Measurements from ENCODE around the gene DFFB.

The DFFB gene

DNA sequence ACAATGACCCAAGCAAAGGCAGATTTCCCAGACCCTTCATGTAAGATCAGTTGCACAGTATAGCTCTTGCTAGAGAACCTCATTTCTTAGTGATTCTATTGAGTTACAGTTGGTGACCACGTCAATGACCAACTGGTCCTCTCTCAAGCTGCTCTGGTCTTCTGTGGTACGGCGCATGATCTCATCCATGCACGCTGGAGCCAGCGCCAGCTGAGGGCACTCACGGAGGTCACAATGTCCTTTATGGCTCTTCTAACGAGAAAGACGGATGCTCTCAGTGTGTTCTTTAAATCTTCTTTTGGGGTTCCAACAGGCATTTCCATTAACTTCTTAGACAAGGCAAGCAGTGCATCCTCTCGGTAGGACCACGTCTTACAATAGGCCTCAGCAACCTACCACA lies 22.6 kb upstream of the DFFB start:
- DNase-seq = no peak

- no peak for DNase-seq
Observed at GRCh38 chr1:3836421-3836820, 20.9 kb upstream of the DFFB start.

GRCh38 chr1:3837200-3837599 lies 20.1 kb upstream of the DFFB start:
- DNase-seq = no peak

DNA sequence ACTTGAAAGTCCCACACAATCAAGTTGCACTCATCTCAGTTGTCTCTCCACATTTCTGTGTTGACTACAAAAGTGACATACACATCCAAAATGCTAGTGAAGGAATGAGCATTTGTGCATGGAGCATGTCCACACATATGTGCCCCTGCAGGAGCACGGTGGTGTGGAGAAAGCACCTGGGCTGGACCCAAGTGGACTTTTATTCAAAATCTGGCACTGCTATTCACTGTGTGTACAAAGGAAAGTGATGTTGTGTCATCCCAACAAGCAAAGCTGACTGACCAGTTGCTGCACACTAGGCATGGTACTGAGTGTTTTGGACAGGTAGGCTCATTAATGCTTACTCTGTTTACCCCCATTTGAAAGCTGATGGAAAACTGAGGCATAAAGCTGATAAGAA lies 19.6 kb upstream of the DFFB start:
- DNase-seq = no peak

- peak in 1 of 2 donors; percentile 29 for DNase-seq
Observed at GRCh38 chr1:3838788-3839187, 18.5 kb upstream of the DFFB start.

DNA sequence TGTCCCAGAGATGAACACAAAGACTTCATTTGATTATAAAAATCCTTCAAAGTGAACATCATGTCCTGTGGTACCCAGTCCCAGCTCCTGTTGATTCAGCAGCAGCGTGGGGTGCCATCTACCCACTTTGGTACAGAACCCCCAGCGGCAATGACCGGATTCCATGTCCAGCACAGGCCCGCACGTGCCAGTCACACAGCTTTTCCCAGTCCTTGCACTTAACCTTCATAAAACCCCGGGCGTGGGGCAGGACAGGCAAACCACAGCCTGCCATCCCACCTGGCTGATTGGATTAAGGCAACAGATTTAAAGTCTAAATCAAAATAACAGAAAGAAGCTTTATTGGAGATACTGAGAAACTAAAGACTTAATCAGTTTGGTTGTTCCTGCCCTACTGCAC lies 15.8 kb upstream of the DFFB start:
- no peak for DNase-seq

- DNase-seq = no peak
Observed at GRCh38 chr1:3842912-3843311, 14.4 kb upstream of the DFFB start.

DNA sequence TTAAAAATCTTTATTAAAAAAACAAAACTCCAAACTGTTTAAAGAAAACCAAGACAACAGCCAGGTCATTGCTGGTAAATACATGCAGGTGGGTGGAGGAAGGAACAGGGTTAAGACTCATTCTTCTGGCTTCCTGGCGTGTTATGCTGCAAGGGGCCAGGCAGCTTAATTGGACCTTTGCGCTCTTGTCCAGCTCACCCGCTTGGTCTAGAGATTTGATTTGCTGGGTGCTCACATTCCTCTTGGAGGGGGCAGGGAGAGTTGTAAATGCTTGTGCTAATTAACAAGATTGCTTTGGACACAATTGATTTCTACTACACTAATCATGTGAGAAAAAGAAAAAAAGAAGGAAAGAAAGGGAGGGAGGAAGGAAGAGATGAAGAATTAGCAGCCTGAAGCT lies 10.7 kb upstream of the DFFB start:
- no peak for DNase-seq

GRCh38 chr1:3847081-3847480 lies 10.2 kb upstream of the DFFB start:
- DNase-seq = no peak

DNA sequence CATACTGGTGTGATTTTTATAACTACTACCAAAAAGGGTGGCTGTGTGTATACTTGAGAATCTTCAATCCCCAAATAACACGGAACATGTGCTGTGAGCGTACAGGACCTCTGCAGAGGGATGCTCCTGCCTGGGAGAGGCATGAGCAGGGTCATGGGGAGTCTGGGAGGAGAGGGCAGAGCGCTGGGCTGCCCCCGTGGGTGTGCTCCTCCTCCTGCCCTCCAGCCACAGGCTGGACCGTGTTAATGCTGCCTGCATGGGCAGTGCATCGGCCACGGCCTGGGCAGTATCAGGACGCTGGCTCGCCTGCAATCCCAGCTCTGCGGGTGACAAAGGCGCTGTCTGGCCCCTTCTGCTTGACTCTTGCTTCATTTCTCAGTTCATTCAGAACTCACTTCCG lies 6.4 kb upstream of the DFFB start:
- DNase-seq = no peak

- no peak for DNase-seq
Observed at GRCh38 chr1:3851292-3851691, 6.0 kb upstream of the DFFB start.

DNA sequence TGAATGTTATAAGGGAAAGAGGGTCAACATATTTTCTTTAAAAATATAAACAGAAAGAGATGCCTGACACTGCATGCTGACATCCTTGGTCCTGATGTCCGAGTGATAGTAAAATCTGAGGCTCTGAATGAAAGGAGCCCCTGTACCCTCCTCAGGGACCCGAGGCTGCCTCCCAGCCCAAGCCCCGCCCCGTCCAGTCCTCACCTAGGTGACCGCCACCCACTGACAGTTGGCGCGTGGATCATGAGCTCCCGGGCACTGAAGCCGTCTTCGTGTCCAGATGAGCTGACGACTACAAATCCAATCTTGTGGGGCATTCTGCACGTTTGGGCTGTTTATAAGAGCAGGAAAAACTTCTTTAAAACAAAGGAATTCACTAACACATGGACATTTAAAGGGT lies 5.2 kb upstream of the DFFB start:
- no peak for DNase-seq

DNA sequence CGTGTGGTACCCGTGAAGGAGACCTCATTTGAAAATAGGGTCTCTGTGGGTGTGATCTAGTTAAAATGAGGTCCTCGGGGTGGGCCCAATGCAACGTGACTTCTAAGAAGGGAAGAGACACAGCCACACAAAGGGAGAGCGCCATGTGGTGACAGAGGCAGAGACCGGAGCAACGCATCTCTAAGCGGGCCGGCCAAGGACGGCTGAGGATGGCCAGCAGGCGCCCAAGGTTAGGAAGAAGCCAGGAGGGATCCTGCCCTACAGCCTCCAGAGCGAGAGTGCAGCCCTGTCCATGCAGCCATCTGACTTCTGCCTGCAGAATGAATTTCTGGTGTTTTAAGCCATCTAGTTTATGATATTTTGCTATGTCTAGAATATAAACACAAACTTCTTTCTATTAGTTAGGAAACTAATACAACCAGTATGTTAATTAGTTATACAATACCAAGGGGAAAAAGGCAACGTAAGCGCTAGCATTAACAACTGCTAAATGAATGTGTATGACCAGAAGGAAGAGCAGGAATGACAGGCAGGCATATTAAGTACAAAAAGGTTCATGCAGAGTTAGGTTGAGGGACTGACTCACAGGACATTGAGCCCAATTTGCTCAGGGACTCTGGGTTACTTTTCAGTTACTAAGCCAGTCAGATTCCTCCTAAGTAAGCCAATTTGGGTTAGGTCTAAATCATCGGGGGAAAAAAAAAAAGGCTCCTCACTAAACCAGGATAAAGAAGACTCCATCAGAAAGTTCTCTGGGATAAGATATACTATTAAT lies 4.4 kb upstream of the DFFB start:
- DNase-seq = no peak

GRCh38 chr1:3857791-3858129 lies 484 bp downstream of the DFFB start:
- DNase-seq = no peak

GRCh38 chr1:3858231-3858981 lies 1.1 kb downstream of the DFFB start:
- DNase-seq = peak; percentile 18 to 56

DNA sequence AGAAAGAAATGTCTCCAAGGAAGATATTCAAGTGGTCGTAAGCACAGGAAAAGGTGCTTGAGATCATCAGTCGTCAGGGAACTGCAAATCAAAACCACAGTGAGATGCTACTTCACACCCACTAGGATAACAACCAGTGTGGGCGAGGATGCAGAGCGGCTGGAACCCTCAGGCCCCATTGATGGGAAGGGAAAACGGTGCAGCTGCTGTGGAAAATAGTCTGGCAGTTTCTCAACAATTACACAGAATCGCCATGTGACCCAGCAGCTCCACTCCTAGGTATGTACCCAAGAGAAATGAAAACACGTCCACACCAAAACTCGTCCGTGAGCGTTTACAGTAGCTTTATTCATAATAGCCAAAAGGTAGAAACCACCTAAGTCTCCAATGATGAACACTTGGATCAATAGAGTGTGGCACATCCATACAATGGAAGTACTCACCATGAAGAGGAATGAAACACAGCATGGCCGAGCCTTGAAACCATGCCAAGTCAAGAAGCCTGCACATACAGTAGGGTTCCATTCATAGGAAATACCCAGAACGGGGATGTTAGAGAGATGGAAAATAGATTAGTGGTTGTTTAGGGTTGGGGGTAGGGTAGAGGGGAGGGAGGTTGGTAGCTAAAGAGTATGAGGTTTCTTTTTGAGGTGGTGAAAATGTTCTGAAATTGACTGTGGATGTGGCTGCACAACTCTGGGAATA lies 6.1 kb downstream of the DFFB start:
- DNase-seq = peak; percentile 15 to 46

DNA sequence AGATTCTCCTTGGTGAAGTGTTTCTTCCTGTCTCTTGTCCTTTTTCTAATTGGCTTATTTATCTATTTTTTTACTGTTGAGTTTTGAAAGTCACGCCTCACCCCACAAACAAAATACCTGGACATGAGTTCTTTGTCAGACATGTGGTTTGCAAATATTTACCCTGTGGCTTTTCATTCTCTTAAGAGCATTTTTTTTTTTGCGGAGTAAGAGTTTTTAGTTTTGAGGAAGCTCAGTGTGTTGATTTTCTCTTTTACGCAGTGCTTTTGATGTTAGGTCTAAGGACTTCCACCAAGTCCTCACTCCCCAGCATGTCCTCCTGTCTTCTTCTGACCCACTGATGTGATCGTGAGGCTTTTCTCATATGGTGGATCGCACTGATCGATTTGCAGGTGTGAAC lies 7.6 kb downstream of the DFFB start:
- no peak for DNase-seq

- DNase-seq = no peak
Observed at GRCh38 chr1:3865606-3866160, 8.4 kb downstream of the DFFB start.

- DNase-seq = no peak
Observed at GRCh38 chr1:3868464-3869006, 11.3 kb downstream of the DFFB start.

DNA sequence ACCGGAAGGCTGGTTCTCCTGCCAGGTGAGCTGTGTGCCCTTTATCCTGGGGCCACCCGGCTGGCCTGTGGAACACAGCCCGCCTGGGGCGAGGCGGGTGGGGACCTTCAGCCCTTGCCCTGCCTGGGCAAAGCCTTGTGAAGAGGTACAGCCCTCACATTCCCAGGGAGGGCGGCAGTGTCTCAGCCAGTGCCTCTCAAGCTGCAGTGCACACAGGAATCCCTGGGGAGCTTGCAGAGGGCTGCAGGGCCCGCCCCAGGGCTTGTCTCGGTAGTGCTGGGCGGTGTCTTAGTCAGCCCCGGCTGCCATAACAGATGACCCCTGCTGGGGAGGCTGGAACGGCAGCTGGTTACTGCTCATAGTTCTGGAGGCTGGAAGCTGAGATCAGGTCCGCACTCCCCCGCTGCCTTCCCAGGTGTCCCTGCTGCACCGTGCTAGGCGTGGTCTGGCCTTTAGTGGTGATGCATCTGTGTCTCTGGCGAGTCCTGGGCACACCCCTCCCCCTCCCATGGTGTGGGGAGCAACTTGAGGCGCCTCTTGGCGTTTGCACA lies 12.6 kb downstream of the DFFB start:
- no peak for DNase-seq

GRCh38 chr1:3871451-3871805 lies 14.2 kb downstream of the DFFB start:
- no peak for DNase-seq

GRCh38 chr1:3872546-3872945 lies 15.3 kb downstream of the DFFB start:
- DNase-seq = no peak

- no peak for DNase-seq
Observed at GRCh38 chr1:3874736-3875135, 17.5 kb downstream of the DFFB start.

Measured in hippocampal formation (tissue), 2 donors.